ENCODE measurements around the gene CHRNA1. TPM values are rescaled to one million over a fixed set of nuclear protein-coding genes. Genes with fewer than 3 reads are reported as not detected.

Gene CHRNA1
- total RNA-seq, 1 experiment from 2014 or later: not detected

- ChIA-PET POLR2A (interaction anchor here (1.2 kb wide), 1 partner anchor 61 kb away, joined by 5 read pairs; no protein-coding TSS in a partner anchor), CTCF (interaction anchor here (0.6 to 9.2 kb wide), 7 partner anchors 9 to 262 kb away, joined by 3 to 259 read pairs (median 3); no protein-coding TSS in a partner anchor)
- intact Hi-C loops (cut with micrococcal nuclease): loop anchor here (5.0 kb wide), 1 partner anchor 72 kb away; no protein-coding TSS in a partner anchor
- no peak for DNase-seq (ENCODE audit: unreplicated experiment)
- Mint-ChIP-seq H3K27me3 (ENCODE audit: insufficient read depth, unreplicated experiment) (no peaks in the 10 kb centered on the region), H3K27ac (ENCODE audit: low read depth, unreplicated experiment) (no peak overlapping the region), H3K4me3 (ENCODE audit: unreplicated experiment) (no peak overlapping the region), H3K4me1 (ENCODE audit: insufficient read depth, unreplicated experiment) (peaks cover 18% of the 10 kb centered on the region), H3K36me3 (ENCODE audit: insufficient read depth, unreplicated experiment) (no peaks in the 10 kb centered on the region), H3K9me3 (ENCODE audit: unreplicated experiment) (no peaks in the 10 kb centered on the region)
- no peak for TF ChIP-seq CTCF (IDR thresholded peaks at IDR 0.05; ENCODE audit: unreplicated experiment)
- BruUV-seq (replicated peaks): no TSS peak
These were observed 10.6 kb upstream of the CHRNA1 start for GRCh38 chr2:174774886-174775285.

GRCh38 chr2:174773215-174773614, 8.9 kb upstream of the CHRNA1 start:
- DNase-seq (ENCODE audit: unreplicated experiment): no peak
- no peaks in the 10 kb centered on the region for H3K36me3 Mint-ChIP-seq (ENCODE audit: insufficient read depth, unreplicated experiment)
- no peaks in the 10 kb centered on the region for H3K27me3 Mint-ChIP-seq (ENCODE audit: insufficient read depth, unreplicated experiment)
- intact Hi-C loops (cut with micrococcal nuclease): loop anchor here (5.0 kb wide), 1 partner anchor 74 kb away; no protein-coding TSS in a partner anchor
- CTCF ChIA-PET: interaction anchor here (0.5 to 9.2 kb wide), 14 partner anchors 11 to 227 kb away, joined by 3 to 259 read pairs (median 4); no protein-coding TSS in a partner anchor
- POLR2A ChIA-PET: interaction anchor here (0.6 to 3.4 kb wide), 4 partner anchors 53 to 225 kb away, joined by 3 to 22 read pairs (median 4); no protein-coding TSS in a partner anchor
- no peak overlapping the region for H3K4me3 Mint-ChIP-seq (ENCODE audit: unreplicated experiment)
- no peak for TF ChIP-seq CTCF (IDR thresholded peaks at IDR 0.05; ENCODE audit: unreplicated experiment)
- H3K4me1 Mint-ChIP-seq (ENCODE audit: insufficient read depth, unreplicated experiment): peaks cover 7% of the 10 kb centered on the region
- H3K9me3 Mint-ChIP-seq (ENCODE audit: unreplicated experiment): no peaks in the 10 kb centered on the region
- no peak overlapping the region for H3K27ac Mint-ChIP-seq (ENCODE audit: low read depth, unreplicated experiment)
- no TSS peak for BruUV-seq (replicated peaks)

- BruUV-seq (replicated peaks): no TSS peak
- no peak for TF ChIP-seq CTCF (IDR thresholded peaks at IDR 0.05; ENCODE audit: unreplicated experiment)
- ChIA-PET POLR2A (interaction anchor here (1.2 to 3.4 kb wide), 9 partner anchors 10 to 226 kb away, joined by 3 to 22 read pairs (median 5); no protein-coding TSS in a partner anchor), CTCF (interaction anchor here (0.6 to 9.2 kb wide), 34 partner anchors 10 to 1324 kb away, joined by 3 to 259 read pairs (median 5); no protein-coding TSS in a partner anchor)
- Mint-ChIP-seq H3K27ac (ENCODE audit: low read depth, unreplicated experiment) (no peak overlapping the region), H3K36me3 (ENCODE audit: insufficient read depth, unreplicated experiment) (no peaks in the 10 kb centered on the region), H3K4me1 (ENCODE audit: insufficient read depth, unreplicated experiment) (peaks cover 3% of the 10 kb centered on the region), H3K9me3 (ENCODE audit: unreplicated experiment) (no peaks in the 10 kb centered on the region), H3K27me3 (ENCODE audit: insufficient read depth, unreplicated experiment) (no peaks in the 10 kb centered on the region), H3K4me3 (ENCODE audit: unreplicated experiment) (no peak overlapping the region)
- DNase-seq (ENCODE audit: unreplicated experiment): no peak
- intact Hi-C loops (cut with micrococcal nuclease): loop anchor here (5.0 kb wide), 1 partner anchor 75 kb away; no protein-coding TSS in a partner anchor
These were observed 8.2 kb upstream of the CHRNA1 start for GRCh38 chr2:174772472-174772801.

GRCh38 chr2:174771631-174772471, 7.6 kb upstream of the CHRNA1 start:
- Mint-ChIP-seq H3K4me3 (ENCODE audit: unreplicated experiment) (no peak overlapping the region), H3K27me3 (ENCODE audit: insufficient read depth, unreplicated experiment) (no peaks in the 10 kb centered on the region), H3K9me3 (ENCODE audit: unreplicated experiment) (no peaks in the 10 kb centered on the region), H3K27ac (ENCODE audit: low read depth, unreplicated experiment) (no peak overlapping the region), H3K36me3 (ENCODE audit: insufficient read depth, unreplicated experiment) (no peaks in the 10 kb centered on the region), H3K4me1 (ENCODE audit: insufficient read depth, unreplicated experiment) (no peaks in the 10 kb centered on the region)
- TF ChIP-seq CTCF (IDR thresholded peaks at IDR 0.05; ENCODE audit: unreplicated experiment): peak; percentile 86
- ChIA-PET CTCF (interaction anchor here (0.6 to 9.2 kb wide), 59 partner anchors 10 to 1325 kb away, joined by 3 to 259 read pairs (median 5); partner anchors contain the start of gene CHN1), POLR2A (interaction anchor here (0.7 to 3.4 kb wide), 13 partner anchors 9 to 342 kb away, joined by 3 to 22 read pairs (median 4); partner anchors contain the start of gene CHN1)
- intact Hi-C loops (cut with micrococcal nuclease): loop anchor here (1.0 to 5.0 kb wide), 2 partner anchors 75 to 213 kb away; no protein-coding TSS in a partner anchor
- BruUV-seq (replicated peaks): no TSS peak
- DNase-seq (ENCODE audit: unreplicated experiment): peak; percentile 86

Data from MCF 10A (cell line).